Measurements from ENCODE around the gene LAMC2.

DNA sequence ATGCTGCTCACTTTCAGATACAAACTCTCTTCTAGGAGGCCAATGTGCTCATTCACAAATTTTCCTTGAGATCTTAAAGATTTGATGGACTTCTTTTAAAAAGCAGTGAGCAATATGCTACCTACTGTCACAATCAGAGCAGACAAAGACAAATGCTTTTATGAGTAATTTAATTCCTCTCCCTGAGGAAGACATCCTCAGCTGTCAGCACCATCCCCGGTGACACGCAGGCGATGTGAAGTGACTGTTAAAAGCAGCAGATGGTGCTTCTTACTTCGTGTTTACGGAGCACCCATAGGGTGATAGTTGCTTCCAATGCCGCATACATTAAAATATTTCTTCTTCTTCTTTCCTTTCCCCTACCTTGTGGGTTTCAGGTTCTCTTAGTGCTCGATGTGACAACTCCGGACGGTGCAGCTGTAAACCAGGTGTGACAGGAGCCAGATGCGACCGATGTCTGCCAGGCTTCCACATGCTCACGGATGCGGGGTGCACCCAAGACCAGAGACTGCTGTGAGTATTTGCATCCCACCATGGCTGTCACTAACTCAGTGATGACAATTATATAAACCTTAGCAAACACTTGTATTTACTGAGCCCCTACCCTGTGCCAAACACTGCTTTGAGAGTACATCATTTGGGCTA is 29.1 kb downstream of the LAMC2 start:
- TF ChIP-seq TAF1 (IDR thresholded peaks at IDR 0.05; ENCODE audit: borderline replicate concordance, insufficient read depth, low read length) = no peak
- TF ChIP-seq POLR2AphosphoS5 (IDR thresholded peaks at IDR 0.05; ENCODE audit: low read depth, low read length) = no peak
- TF ChIP-seq SIN3A (IDR thresholded peaks at IDR 0.05; ENCODE audit: borderline replicate concordance, insufficient read depth, low read length) = no peak
- TF ChIP-seq REST (IDR thresholded peaks at IDR 0.05; ENCODE audit: insufficient read depth in 1 of 2, low read depth in 2 of 2, low read length in 2 of 2) = no peak
- no peak for TF ChIP-seq FOXP2 (optimal IDR thresholded peaks at IDR 0.05; ENCODE audit: borderline replicate concordance, extremely low read depth, extremely low read length, insufficient read depth)

Data from PFSK-1 (cell line).